ENCODE measurements around the gene ABI3BP.

The ABI3BP gene

DNA sequence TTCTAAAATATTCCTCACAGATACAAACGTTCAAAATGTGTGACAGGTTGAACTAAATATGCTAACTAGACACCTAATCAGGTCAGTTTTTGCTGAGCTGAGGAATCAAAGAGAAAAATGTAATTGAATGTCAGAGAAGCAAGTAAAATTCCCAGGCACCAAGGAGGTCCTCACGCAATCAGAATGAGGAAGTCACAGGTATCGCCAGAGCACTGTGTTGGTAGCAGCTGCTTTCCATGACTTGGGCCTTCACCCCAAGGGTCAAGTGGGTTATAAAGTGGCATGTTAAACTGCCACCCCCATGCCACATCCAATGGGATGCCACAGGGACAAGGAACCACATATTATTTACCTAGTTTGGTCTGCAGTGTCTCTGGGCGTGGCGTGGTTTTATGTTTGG is 158.9 kb downstream of the ABI3BP start:
- Histone ChIP-seq H3K4me3 (ENCODE audit: low read length) (no peak overlapping the region), H3K27ac (ENCODE audit: low read depth, low read length) (no peak overlapping the region), H3K36me3 (ENCODE audit: control insufficient read depth, insufficient read depth, low read length) (peaks cover 3% of the 10 kb centered on the region), H3K27me3 (ENCODE audit: control insufficient read depth, insufficient read depth, low read length) (no peaks in the 10 kb centered on the region), H3K9ac (ENCODE audit: low read length) (no peak overlapping the region), H3K4me1 (ENCODE audit: control insufficient read depth, insufficient read depth, low read length) (no peaks in the 10 kb centered on the region)

DNA sequence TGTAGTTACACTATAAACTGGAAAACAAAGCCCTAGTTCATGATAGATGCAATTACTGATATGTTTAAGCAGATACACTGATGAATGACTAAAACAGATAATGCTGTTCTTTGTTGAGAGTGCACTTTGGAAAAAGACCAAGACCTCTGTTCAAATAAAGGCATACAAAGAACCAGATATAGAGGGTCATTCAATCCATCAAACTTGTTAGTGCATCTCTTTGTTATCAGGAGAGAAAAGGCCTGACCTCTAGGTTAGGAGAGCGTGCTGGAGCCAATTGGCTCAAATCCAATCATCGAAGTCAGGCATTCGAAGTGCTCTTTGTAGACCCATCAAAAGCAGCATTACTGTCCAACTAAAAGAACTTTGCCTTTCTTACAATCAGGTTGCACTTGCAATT is 159.7 kb downstream of the ABI3BP start:
- Histone ChIP-seq H3K4me3 (ENCODE audit: low read length) (no peak overlapping the region), H3K9ac (ENCODE audit: low read length) (no peak overlapping the region), H3K27me3 (ENCODE audit: control insufficient read depth, insufficient read depth, low read length) (no peaks in the 10 kb centered on the region), H3K27ac (ENCODE audit: low read depth, low read length) (no peak overlapping the region), H3K36me3 (ENCODE audit: control insufficient read depth, insufficient read depth, low read length) (no peaks in the 10 kb centered on the region), H3K4me1 (ENCODE audit: control insufficient read depth, insufficient read depth, low read length) (no peaks in the 10 kb centered on the region)

DNA sequence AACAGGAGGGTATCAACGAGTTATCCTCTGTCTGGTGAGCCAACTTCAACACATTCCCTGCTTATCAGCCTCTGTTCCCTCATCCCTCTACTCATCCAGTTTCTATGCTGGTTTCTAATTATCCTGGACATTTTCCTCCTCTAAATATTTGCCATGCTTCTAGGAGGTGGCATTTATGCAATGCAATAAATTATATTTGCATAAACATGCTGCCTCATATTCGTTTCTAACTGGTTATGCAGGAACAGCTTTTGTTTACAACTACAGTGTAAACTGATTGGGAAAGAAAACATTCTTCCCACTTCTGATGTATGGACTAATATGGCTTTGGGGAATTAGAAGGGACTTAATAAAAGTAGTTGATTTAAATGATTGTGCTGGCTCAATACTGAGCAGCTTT is 161.6 kb downstream of the ABI3BP start:
- Histone ChIP-seq H3K4me1 (ENCODE audit: control insufficient read depth, insufficient read depth, low read length) (no peaks in the 10 kb centered on the region), H3K9ac (ENCODE audit: low read length) (no peak overlapping the region), H3K27ac (ENCODE audit: low read depth, low read length) (no peak overlapping the region), H3K27me3 (ENCODE audit: control insufficient read depth, insufficient read depth, low read length) (no peaks in the 10 kb centered on the region), H3K4me3 (ENCODE audit: low read length) (no peak overlapping the region), H3K36me3 (ENCODE audit: control insufficient read depth, insufficient read depth, low read length) (no peaks in the 10 kb centered on the region)

DNA sequence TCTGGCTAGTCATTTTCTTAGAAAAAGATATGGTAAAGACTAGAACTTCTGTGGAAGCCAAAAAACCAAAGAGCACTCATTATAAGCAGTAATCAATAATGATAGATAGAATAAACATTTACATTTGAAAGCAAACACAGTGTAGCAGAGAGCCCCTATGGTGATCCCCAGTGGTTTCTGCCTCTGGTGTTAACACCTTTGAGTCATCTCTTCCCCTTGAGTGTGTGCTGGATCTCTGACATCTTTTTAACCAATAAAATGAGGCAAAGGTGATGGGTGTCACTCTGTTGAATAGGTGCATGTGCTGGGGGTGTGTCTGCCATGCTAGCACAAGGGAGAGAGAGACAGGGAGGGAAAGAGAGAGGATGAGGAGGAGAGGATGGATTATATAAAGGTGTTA is 162.3 kb downstream of the ABI3BP start:
- Histone ChIP-seq H3K36me3 (ENCODE audit: control insufficient read depth, insufficient read depth, low read length) (no peaks in the 10 kb centered on the region), H3K27ac (ENCODE audit: low read depth, low read length) (no peak overlapping the region), H3K4me3 (ENCODE audit: low read length) (no peak overlapping the region), H3K27me3 (ENCODE audit: control insufficient read depth, insufficient read depth, low read length) (no peaks in the 10 kb centered on the region), H3K4me1 (ENCODE audit: control insufficient read depth, insufficient read depth, low read length) (no peaks in the 10 kb centered on the region), H3K9ac (ENCODE audit: low read length) (no peak overlapping the region)

DNA sequence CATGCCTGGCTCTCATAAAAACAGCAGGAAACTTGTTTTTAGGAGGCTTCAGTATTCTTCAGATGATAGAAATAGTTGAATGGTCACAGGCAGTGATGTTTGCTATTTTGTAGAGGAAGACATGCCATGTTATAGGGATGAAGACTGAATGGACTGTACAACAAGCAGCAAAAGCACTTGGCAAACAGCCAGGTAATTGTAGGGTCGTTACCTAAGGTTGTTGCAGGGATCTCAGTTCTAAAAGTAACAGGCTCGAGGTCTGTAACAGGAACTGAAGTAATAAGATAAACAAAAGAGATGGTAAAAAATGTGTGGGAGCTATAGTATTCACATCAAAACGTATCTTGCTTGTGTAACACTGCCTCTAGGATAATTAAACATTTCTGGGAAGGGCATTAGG is 167.6 kb downstream of the ABI3BP start:
- Histone ChIP-seq H3K4me3 (ENCODE audit: low read length) (no peak overlapping the region), H3K27me3 (ENCODE audit: control insufficient read depth, insufficient read depth, low read length) (no peaks in the 10 kb centered on the region), H3K36me3 (ENCODE audit: control insufficient read depth, insufficient read depth, low read length) (peaks cover 2% of the 10 kb centered on the region), H3K4me1 (ENCODE audit: control insufficient read depth, insufficient read depth, low read length) (no peaks in the 10 kb centered on the region), H3K27ac (ENCODE audit: low read depth, low read length) (no peak overlapping the region), H3K9ac (ENCODE audit: low read length) (no peak overlapping the region)

DNA sequence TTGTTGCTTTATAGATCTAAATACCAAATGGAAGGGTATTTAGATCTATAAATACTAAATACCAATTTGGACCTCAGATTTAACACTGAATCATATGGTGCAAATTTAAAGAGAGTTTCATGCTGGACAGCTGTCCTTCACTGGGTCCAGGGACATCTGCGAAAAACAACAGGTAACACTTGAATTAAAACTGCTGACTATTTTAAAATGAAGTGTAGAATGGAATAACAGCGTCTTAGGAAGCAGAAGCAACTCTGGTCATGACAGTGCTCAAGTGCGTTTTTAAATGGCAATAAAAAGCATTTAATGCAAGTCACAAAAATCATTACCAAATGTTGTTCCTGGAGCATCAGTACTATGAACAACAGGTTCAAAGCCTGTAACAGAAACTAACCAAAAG is 177.6 kb downstream of the ABI3BP start:
- H3K4me1 ChIP-seq (ENCODE audit: control insufficient read depth, insufficient read depth, low read length): no peaks in the 10 kb centered on the region
- no peak overlapping the region for H3K9ac ChIP-seq (ENCODE audit: low read length)
- H3K4me3 ChIP-seq (ENCODE audit: low read length): no peak overlapping the region
- no peaks in the 10 kb centered on the region for H3K36me3 ChIP-seq (ENCODE audit: control insufficient read depth, insufficient read depth, low read length)
- H3K27me3 ChIP-seq (ENCODE audit: control insufficient read depth, insufficient read depth, low read length): no peaks in the 10 kb centered on the region
- no peak overlapping the region for H3K27ac ChIP-seq (ENCODE audit: low read depth, low read length)

DNA sequence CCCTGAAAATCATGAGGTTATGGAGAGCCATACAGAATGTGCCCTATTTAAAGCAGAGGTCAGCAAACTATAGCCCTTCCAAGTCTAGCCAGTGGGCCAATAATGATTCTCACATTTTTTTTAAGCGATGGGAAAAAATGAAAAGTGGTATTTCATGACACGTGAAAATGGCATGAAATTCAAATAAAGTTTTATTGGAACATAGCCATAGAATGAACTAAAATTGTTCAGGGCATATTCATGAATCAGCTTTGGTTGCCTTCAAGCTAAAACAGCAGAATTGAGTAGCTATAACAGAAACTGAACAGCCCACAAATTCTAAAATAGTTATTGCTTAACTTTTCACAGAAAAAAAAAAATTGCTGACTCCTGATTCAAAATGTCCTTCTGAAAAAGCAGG is 179.4 kb downstream of the ABI3BP start:
- H3K9ac ChIP-seq (ENCODE audit: low read length): no peak overlapping the region
- H3K27me3 ChIP-seq (ENCODE audit: control insufficient read depth, insufficient read depth, low read length): no peaks in the 10 kb centered on the region
- no peaks in the 10 kb centered on the region for H3K36me3 ChIP-seq (ENCODE audit: control insufficient read depth, insufficient read depth, low read length)
- H3K4me1 ChIP-seq (ENCODE audit: control insufficient read depth, insufficient read depth, low read length): no peaks in the 10 kb centered on the region
- no peak overlapping the region for H3K27ac ChIP-seq (ENCODE audit: low read depth, low read length)
- no peak overlapping the region for H3K4me3 ChIP-seq (ENCODE audit: low read length)

DNA sequence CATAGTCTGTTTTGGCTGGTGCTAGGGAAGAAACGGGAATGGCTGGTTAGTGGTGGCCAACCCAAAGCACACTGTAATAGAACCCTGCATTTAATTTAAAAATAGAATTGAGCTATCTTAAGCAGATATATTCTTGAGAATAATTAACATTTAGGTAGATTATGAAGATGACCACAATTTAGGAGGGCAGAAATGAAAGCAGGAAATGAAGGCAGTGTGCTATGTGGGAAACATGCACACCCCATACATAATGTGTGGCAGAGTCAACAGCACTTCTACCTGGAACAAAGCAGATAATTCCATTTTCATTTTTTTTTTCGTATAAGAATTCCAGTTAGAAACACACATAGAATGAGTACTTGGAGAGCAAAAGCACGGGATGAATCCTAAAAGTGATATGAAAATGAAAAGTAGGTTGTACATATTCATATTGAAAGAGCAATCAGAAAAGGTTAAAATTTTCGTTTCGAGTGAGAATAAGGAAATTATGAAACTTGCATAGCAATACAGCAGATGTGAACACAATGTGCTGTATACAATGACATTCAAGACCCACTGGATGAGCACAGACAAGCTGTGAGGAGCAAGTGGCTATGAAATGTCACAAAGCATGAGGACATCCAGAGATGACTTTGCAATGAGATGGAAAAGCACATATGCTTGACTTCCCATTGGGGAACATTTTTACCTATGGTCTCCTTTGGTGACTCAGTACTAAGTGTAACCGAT is 181.3 kb downstream of the ABI3BP start:
- Histone ChIP-seq H3K27ac (ENCODE audit: low read depth, low read length) (no peak overlapping the region), H3K4me3 (ENCODE audit: low read length) (no peak overlapping the region), H3K27me3 (ENCODE audit: control insufficient read depth, insufficient read depth, low read length) (no peaks in the 10 kb centered on the region), H3K4me1 (ENCODE audit: control insufficient read depth, insufficient read depth, low read length) (no peaks in the 10 kb centered on the region), H3K36me3 (ENCODE audit: control insufficient read depth, insufficient read depth, low read length) (no peaks in the 10 kb centered on the region), H3K9ac (ENCODE audit: low read length) (no peak overlapping the region)

DNA sequence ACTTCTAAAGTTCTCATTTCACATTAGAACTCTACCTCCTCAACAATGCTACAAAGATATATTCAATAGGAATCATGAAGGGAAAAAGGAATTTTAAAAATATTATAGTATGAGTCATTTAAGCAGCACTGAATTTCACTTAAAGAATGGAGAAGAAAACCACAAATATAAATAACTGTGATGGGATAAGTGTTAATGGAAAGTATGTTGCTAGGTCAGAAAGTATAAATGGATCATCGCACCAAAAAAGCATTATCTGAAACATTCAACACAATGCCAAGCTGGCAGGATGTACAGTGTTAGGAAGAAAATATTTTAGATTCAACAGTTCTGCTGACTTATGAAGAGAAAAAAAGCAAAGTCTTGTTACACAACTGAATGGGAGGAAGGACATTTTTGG is 182.6 kb downstream of the ABI3BP start:
- Histone ChIP-seq H3K27me3 (ENCODE audit: control insufficient read depth, insufficient read depth, low read length) (no peaks in the 10 kb centered on the region), H3K4me3 (ENCODE audit: low read length) (no peak overlapping the region), H3K27ac (ENCODE audit: low read depth, low read length) (no peak overlapping the region), H3K9ac (ENCODE audit: low read length) (no peak overlapping the region), H3K36me3 (ENCODE audit: control insufficient read depth, insufficient read depth, low read length) (no peaks in the 10 kb centered on the region), H3K4me1 (ENCODE audit: control insufficient read depth, insufficient read depth, low read length) (no peaks in the 10 kb centered on the region)

DNA sequence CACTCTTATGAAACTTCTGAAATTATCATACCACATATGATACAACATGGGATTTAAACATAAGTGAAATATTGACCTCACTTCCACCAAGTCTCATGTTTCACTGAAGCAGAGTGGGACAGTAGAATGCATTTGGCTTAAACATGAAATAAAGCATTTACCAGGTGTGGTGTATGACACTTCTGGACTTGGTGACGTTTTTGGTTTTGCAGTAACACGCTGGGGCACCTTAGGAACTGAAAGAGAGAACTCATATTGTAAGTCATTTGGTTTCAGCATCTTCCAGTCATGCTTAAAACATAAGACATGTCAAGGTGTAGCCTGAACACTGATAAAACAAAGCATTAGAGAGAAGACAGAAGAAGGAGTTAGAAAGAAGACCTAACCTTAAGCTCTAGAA is 188.6 kb downstream of the ABI3BP start:
- Histone ChIP-seq H3K4me3 (ENCODE audit: low read length) (no peak overlapping the region), H3K36me3 (ENCODE audit: control insufficient read depth, insufficient read depth, low read length) (no peaks in the 10 kb centered on the region), H3K27ac (ENCODE audit: low read depth, low read length) (no peak overlapping the region), H3K27me3 (ENCODE audit: control insufficient read depth, insufficient read depth, low read length) (no peaks in the 10 kb centered on the region), H3K4me1 (ENCODE audit: control insufficient read depth, insufficient read depth, low read length) (no peaks in the 10 kb centered on the region), H3K9ac (ENCODE audit: low read length) (no peak overlapping the region)

DNA sequence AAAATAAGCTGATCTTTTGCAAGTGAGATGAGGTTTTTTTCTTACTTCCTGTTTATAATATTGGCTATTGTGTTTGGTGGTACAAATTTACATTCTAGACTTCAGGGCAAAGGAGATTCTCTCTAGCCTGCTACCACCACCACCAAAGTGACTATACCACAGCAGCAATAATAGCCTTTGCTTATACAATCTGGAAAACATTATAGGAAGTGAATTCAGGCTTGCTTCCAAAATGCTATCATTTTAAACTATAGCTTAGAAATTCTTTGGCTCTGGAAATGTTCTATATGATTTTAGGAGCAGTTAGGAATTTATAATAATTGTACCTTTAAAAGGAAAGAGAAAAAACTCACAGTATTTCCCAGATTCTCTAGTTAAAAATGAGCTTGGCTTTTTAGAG is 189.5 kb downstream of the ABI3BP start:
- no peaks in the 10 kb centered on the region for H3K27me3 ChIP-seq (ENCODE audit: control insufficient read depth, insufficient read depth, low read length)
- no peak overlapping the region for H3K27ac ChIP-seq (ENCODE audit: low read depth, low read length)
- no peaks in the 10 kb centered on the region for H3K4me1 ChIP-seq (ENCODE audit: control insufficient read depth, insufficient read depth, low read length)
- H3K9ac ChIP-seq (ENCODE audit: low read length): no peak overlapping the region
- no peaks in the 10 kb centered on the region for H3K36me3 ChIP-seq (ENCODE audit: control insufficient read depth, insufficient read depth, low read length)
- no peak overlapping the region for H3K4me3 ChIP-seq (ENCODE audit: low read length)

DNA sequence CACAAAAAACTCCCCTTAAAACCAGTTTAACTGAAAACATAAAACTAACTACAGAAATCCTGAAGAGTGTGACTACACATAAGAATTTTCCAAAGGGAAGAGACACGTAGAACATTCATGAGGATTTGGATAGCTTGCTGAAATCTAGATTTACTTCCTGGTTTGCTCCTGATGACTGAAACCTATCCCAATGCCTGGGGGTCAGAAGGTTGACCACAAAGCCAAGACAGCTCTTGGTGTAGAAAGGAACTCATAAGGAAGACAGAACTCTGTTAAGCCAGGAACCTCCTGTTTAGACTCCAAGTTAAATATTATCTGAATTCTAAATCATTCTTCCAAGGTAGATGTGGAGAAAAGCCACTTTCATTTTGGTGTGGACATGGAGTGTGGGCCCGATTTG is 191.1 kb downstream of the ABI3BP start:
- Histone ChIP-seq H3K4me3 (ENCODE audit: low read length) (no peak overlapping the region), H3K27me3 (ENCODE audit: control insufficient read depth, insufficient read depth, low read length) (no peaks in the 10 kb centered on the region), H3K9ac (ENCODE audit: low read length) (no peak overlapping the region), H3K27ac (ENCODE audit: low read depth, low read length) (no peak overlapping the region), H3K4me1 (ENCODE audit: control insufficient read depth, insufficient read depth, low read length) (no peaks in the 10 kb centered on the region), H3K36me3 (ENCODE audit: control insufficient read depth, insufficient read depth, low read length) (no peaks in the 10 kb centered on the region)

DNA sequence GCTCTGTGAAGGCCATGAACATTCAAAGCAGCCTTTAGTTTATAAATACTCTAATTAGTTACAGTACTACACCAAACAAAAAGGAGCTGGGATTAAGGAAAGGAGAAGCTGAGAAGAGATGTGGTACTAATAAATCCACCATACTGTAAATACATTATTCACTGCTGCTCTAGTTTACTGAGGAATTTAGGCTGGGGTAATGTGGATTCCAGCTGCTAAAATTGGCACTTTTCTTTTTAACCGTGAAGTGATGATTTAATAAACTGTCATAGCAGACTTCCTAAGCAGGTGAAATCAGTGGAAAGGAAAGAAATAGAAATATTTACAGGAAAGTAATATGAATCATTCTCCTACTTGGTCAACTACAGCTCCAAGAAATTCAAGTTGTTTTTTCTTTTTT is 195.2 kb downstream of the ABI3BP start:
- H3K9ac ChIP-seq (ENCODE audit: low read length): no peak overlapping the region
- no peaks in the 10 kb centered on the region for H3K4me1 ChIP-seq (ENCODE audit: control insufficient read depth, insufficient read depth, low read length)
- no peaks in the 10 kb centered on the region for H3K36me3 ChIP-seq (ENCODE audit: control insufficient read depth, insufficient read depth, low read length)
- no peak overlapping the region for H3K4me3 ChIP-seq (ENCODE audit: low read length)
- H3K27ac ChIP-seq (ENCODE audit: low read depth, low read length): no peak overlapping the region
- H3K27me3 ChIP-seq (ENCODE audit: control insufficient read depth, insufficient read depth, low read length): no peaks in the 10 kb centered on the region
